IMR-90 (cell line): ENCODE data around the gene MED13. TPM values are rescaled to one million over a fixed set of nuclear protein-coding genes. Genes with fewer than 3 reads are reported as not detected.

Experiments used
- ATAC-seq: fragments of 200-7000 bp; cut with Tn5 transposase; 2 replicates; pipeline ENCODE4 v1.9.1; 2020; ENCODE audit warnings: low read depth, mild to moderate bottlenecking, moderate library complexity
- BruUV-seq: library from RNA; stranded (reverse); fragments of 400-500 nt; replicated peaks from 2 replicates; lab custom pipeline; 2021; lab: Mats Ljungman, UMichigan
- CTCF ChIA-PET: fragments of 300-600 bp; formaldehyde crosslinking; extraction: SDS; loops from one replicate; lab custom pipeline; 2021; ENCODE audit warnings: antibody characterized with exemption; lab: Yijun Ruan, JAX
- POLR2A ChIA-PET: fragments of 300-600 bp; sonication (Branson Sonifier 250); formaldehyde crosslinking; loops from one replicate; lab custom pipeline; 2022; ENCODE audit warnings: antibody characterized with exemption; ENCODE audit not compliant: unreplicated experiment; lab: Charles Lee
- DNase-seq: peaks from one replicate; pipeline ENCODE4 v3.0.0; 2013
- H2AFZ ChIP-seq: replicated peaks from 2 replicates; pipeline ENCODE3; 2013; ENCODE audit warnings: low read length, mild to moderate bottlenecking; ENCODE audit not compliant: poor library complexity
- H2AK5ac ChIP-seq: 2 replicates; pipeline ENCODE4 v1.6.1; 2013; ENCODE audit warnings: low read depth, low read length, inconsistent platforms
- H2AK9ac ChIP-seq: replicated peaks from 2 replicates; pipeline ENCODE3; 2013; ENCODE audit warnings: mild to moderate bottlenecking, low read depth, low read length, moderate library complexity; ENCODE audit not compliant: poor library complexity
- H2BK120ac ChIP-seq: 2 replicates; pipeline ENCODE4 v1.6.1; 2013; ENCODE audit warnings: low read depth, low read length, inconsistent platforms
- H2BK15ac ChIP-seq: 3 replicates; pipeline ENCODE4 v1.6.1; 2013; ENCODE audit warnings: low read depth, low read length, inconsistent platforms
- H2BK20ac ChIP-seq: 2 replicates; pipeline ENCODE4 v1.6.1; 2013; ENCODE audit warnings: low read depth, mild to moderate bottlenecking, inconsistent platforms, low read length, moderate library complexity
- H2BK5ac ChIP-seq: 2 replicates; pipeline ENCODE4 v1.6.1; 2013; ENCODE audit warnings: mild to moderate bottlenecking, low read depth, low read length, inconsistent platforms; ENCODE audit not compliant: poor library complexity, severe bottlenecking
- H3K14ac ChIP-seq: replicated peaks from 2 replicates; pipeline ENCODE4 v1.6.1; 2013; ENCODE audit warnings: low read depth, low read length, inconsistent platforms
- H3K18ac ChIP-seq: 2 replicates; pipeline ENCODE4 v1.6.1; 2013; ENCODE audit warnings: low read depth, low read length, control low read depth
- H3K23ac ChIP-seq: 2 replicates; pipeline ENCODE4 v1.6.1; 2013; ENCODE audit warnings: low read depth, low read length, inconsistent platforms
- H3K27ac ChIP-seq: 2 replicates; pipeline ENCODE4 v1.5.1; 2013; ENCODE audit warnings: mild to moderate bottlenecking, control low read depth, low read length; ENCODE audit not compliant: insufficient read depth
- H3K27me3 ChIP-seq: 2 replicates; pipeline ENCODE4 v1.6.1; 2013; ENCODE audit warnings: low read length; ENCODE audit not compliant: control insufficient read depth, insufficient read depth
- H3K36me3 ChIP-seq: 2 replicates; pipeline ENCODE4 v1.6.1; 2013; ENCODE audit warnings: low read length, mixed read lengths; ENCODE audit not compliant: control insufficient read depth, insufficient read depth
- H3K4ac ChIP-seq: 2 replicates; pipeline ENCODE4 v1.6.1; 2013; ENCODE audit warnings: low read depth, low read length, inconsistent platforms
- H3K4me1 ChIP-seq: 2 replicates; pipeline ENCODE4 v1.6.1; 2013; ENCODE audit warnings: low read length, mixed read lengths; ENCODE audit not compliant: control insufficient read depth, insufficient read depth
- H3K4me2 ChIP-seq: 2 replicates; pipeline ENCODE4 v1.6.1; 2013; ENCODE audit warnings: low read depth, mild to moderate bottlenecking, control low read depth, low read length, moderate library complexity
- H3K4me3 ChIP-seq: 2 replicates; pipeline ENCODE4 v1.5.1; 2013; ENCODE audit warnings: low read depth, mild to moderate bottlenecking, control low read depth, low read length, moderate library complexity; ENCODE audit not compliant: insufficient read depth
- H3K56ac ChIP-seq: 2 replicates; pipeline ENCODE4 v1.6.1; 2013; ENCODE audit warnings: low read length, inconsistent platforms; ENCODE audit not compliant: insufficient read depth; ENCODE audit errors: extremely low read depth
- H3K79me1 ChIP-seq, 2 experiments: 2 replicates each; pipeline ENCODE4 v1.6.1; 2013; ENCODE audit warnings: low read length in 2 of 2, inconsistent platforms in 1 of 2, low read depth in 1 of 2
- H3K9ac ChIP-seq: 2 replicates; pipeline ENCODE4 v1.6.1; 2013; ENCODE audit warnings: low read depth, low read length, control low read depth
- H3K9me1 ChIP-seq: 2 replicates; pipeline ENCODE4 v1.6.1; 2013; ENCODE audit warnings: low read length, inconsistent platforms; ENCODE audit not compliant: insufficient read depth
- H3K9me3 ChIP-seq: 2 replicates; pipeline ENCODE4 v1.6.1; 2013; ENCODE audit warnings: low read length; ENCODE audit not compliant: control insufficient read depth, insufficient read depth
- H4K20me1 ChIP-seq: 2 replicates; pipeline ENCODE4 v1.6.1; 2013; ENCODE audit warnings: low read length, inconsistent platforms; ENCODE audit not compliant: insufficient read depth
- H4K5ac ChIP-seq: 2 replicates; pipeline ENCODE4 v1.6.1; 2013; ENCODE audit warnings: mild to moderate bottlenecking, low read depth, low read length, control low read depth
- H4K8ac ChIP-seq, 2 experiments: 2 replicates each; pipeline ENCODE4 v1.6.1; 2013; ENCODE audit warnings: low read depth in 2 of 2, low read length in 2 of 2, control low read depth in 1 of 2, inconsistent platforms in 1 of 2
- H4K91ac ChIP-seq: 2 replicates; pipeline ENCODE4 v1.6.1; 2013; ENCODE audit warnings: low read depth, low read length, inconsistent platforms; ENCODE audit not compliant: insufficient read depth
- MAZ ChIP-seq: IDR thresholded peaks from 2 replicates; pipeline ENCODE4 v1.6.1; 2012; ENCODE audit warnings: low read depth, mild to moderate bottlenecking, low read length, improper control_type of control experiment, moderate library complexity, borderline replicate concordance
- RFX5 ChIP-seq: IDR thresholded peaks from 2 replicates; pipeline ENCODE4 v1.8.0; 2012; ENCODE audit warnings: low read depth, mild to moderate bottlenecking, low read length, moderate library complexity
- WGBS, 2 experiments: methylation state at CpG; one replicate each; pipeline versions ENCODE4 v1.1.5 to v1.1.7; 2013; ENCODE audit warnings: missing lambda C conversion rate in 2 of 2; ENCODE audit not compliant: insufficient read length in 1 of 2; ENCODE audit errors: extremely low coverage in 2 of 2; 5-methylcytosine and 5-hydroxymethylcytosine counted together
- dilution Hi-C: fragments of 300-500 bp; cut with HindIII; formaldehyde crosslinking; loops from one replicate; pipeline ENCODE4 v1.14.3; 2018; ENCODE audit warnings: low sequenced_read_pairs; ENCODE audit not compliant: unreplicated experiment
- in situ Hi-C: fragments of 300-500 bp; cut with MboI; formaldehyde crosslinking; loops from 3 replicates; pipeline ENCODE4 v1.14.3; 2019; ENCODE audit warnings: low sequenced_read_pairs, inconsistent platforms, mixed read lengths
- intact Hi-C: fragments of 100-400 bp; cut with micrococcal nuclease; formaldehyde crosslinking; loops from 2 replicates; pipeline ENCODE4 v1.10.0; 2022
- polyA plus RNA-seq, 3 experiments: library from polyadenylated mRNA; depleted of rRNA; stranded (reverse); fragments of >200 nt; gene quantifications; 2 replicates each; pipeline ENCODE4 v1.2.3, GENCODE V29; 2012; ENCODE audit warnings: low replicate concordance in 1 of 3
- total RNA-seq: library from RNA; depleted of rRNA; stranded (reverse); fragments of >200 nt; gene quantifications from 2 replicates; pipeline ENCODE4 v1.2.3, GENCODE V29; 2012

MED13 gene
- total and polyA plus RNA-seq, 2 of the 4 experiments (the other 2 are of a cell fraction): 9.7 to 67.2 TPM

GRCh38 chr17:61966191-61966590 lies 98.9 kb downstream of the MED13 start:
- intact Hi-C loops: no loop called here
- Histone ChIP-seq H3K14ac (no peak overlapping the region), H3K79me1 (peaks cover 13 to 33% of the 10 kb centered on the region in 2 experiments), H3K9me3 (no peaks in the 10 kb centered on the region), H2AK5ac (no peak overlapping the region), H2BK20ac (no peak overlapping the region), H3K27me3 (no peaks in the 10 kb centered on the region), H3K36me3 (peaks cover 38% of the 10 kb centered on the region), H2AFZ (no peak overlapping the region), H3K18ac (no peak overlapping the region), H2BK120ac (no peak overlapping the region), H3K4me1 (peaks cover 2% of the 10 kb centered on the region; the same call in 1 of the 2 replicates), H4K20me1 (no peaks in the 10 kb centered on the region; the same call in 1 of the 2 replicates), H3K23ac (no peak overlapping the region), H2AK9ac (no peak overlapping the region), H4K91ac (no peak overlapping the region), H3K9ac (no peak overlapping the region), H4K8ac (no peak overlapping the region), H3K27ac (no peak overlapping the region), H3K4me2 (no peak overlapping the region), H3K4ac (no peak overlapping the region), H4K5ac (no peak overlapping the region), H2BK5ac (no peak overlapping the region), H3K4me3 (no peak overlapping the region), H3K56ac (no peak overlapping the region), H2BK15ac (no peak overlapping the region), H3K9me1 (no peaks in the 10 kb centered on the region)
- TF ChIP-seq MAZ: no peak
- TF ChIP-seq RFX5: no peak
- no TSS peak for BruUV-seq
- POLR2A ChIA-PET: no interaction called here
- dilution Hi-C loops: no loop called here
- no peak for DNase-seq
- in situ Hi-C loops: no loop called here
- WGBS, 2 experiments: no CpG with 5 or more reads among the region's 1 CpG
- no peak for ATAC-seq
- CTCF ChIA-PET: interaction anchor here (0.6 to 0.7 kb wide), 2 partner anchors 16 to 83 kb away, joined by 3 to 6 read pairs; no protein-coding TSS in a partner anchor
